Endodermal cell (in vitro differentiated cells): ENCODE results near the gene DUSP19. TPM values are rescaled to one million over a fixed set of nuclear protein-coding genes. Genes with fewer than 3 reads are reported as not detected.

Source experiments
- DNase-seq: peaks from one replicate; pipeline ENCODE4 v3.0.0-alpha.2; 2017
- H3K27ac ChIP-seq: 2 replicates; pipeline ENCODE4 v1.5.1; 2013; ENCODE audit warnings: mild to moderate bottlenecking, low read depth, low read length, moderate library complexity
- H3K27me3 ChIP-seq: 2 replicates; pipeline ENCODE4 v1.6.1; 2013; ENCODE audit warnings: mild to moderate bottlenecking, low read length, moderate library complexity; ENCODE audit not compliant: insufficient read depth, control insufficient read depth, poor library complexity, severe bottlenecking
- H3K36me3 ChIP-seq: 2 replicates; pipeline ENCODE4 v1.7.0; 2013; ENCODE audit warnings: mild to moderate bottlenecking, low read length, moderate library complexity; ENCODE audit not compliant: control insufficient read depth, insufficient read depth
- H3K4me1 ChIP-seq: one replicate; pipeline ENCODE4 v1.7.0; 2013; ENCODE audit warnings: low read length; ENCODE audit not compliant: control insufficient read depth, insufficient read depth
- H3K4me3 ChIP-seq: 2 replicates; pipeline ENCODE4 v1.5.1; 2013; ENCODE audit warnings: mild to moderate bottlenecking, low read length, moderate library complexity
- H3K9ac ChIP-seq: 2 replicates; pipeline ENCODE4 v1.6.1; 2013; ENCODE audit warnings: mild to moderate bottlenecking, low read length, moderate library complexity; ENCODE audit not compliant: poor library complexity, severe bottlenecking; ENCODE audit errors: extremely low read depth
- H3K9me3 ChIP-seq: 2 replicates; pipeline ENCODE4 v1.6.1; 2013; ENCODE audit warnings: mild to moderate bottlenecking, low read length, moderate library complexity; ENCODE audit not compliant: control insufficient read depth
- H3K27ac Mint-ChIP-seq: 2 replicates; pipeline ENCODE4 v1.8.0; 2020; ENCODE audit warnings: mixed read lengths
- H3K27me3 Mint-ChIP-seq: 2 replicates; pipeline ENCODE4 v1.8.0; 2021; ENCODE audit warnings: mild to moderate bottlenecking, mixed read lengths; ENCODE audit not compliant: insufficient read depth
- H3K36me3 Mint-ChIP-seq: 2 replicates; pipeline ENCODE4 v1.8.0; 2020; ENCODE audit warnings: low read depth, mixed read lengths
- H3K4me1 Mint-ChIP-seq: 2 replicates; pipeline ENCODE4 v1.8.0; 2020; ENCODE audit warnings: mixed read lengths
- H3K4me3 Mint-ChIP-seq: 2 replicates; pipeline ENCODE4 v1.8.0; 2020; ENCODE audit warnings: mild to moderate bottlenecking, moderate library complexity, mixed read lengths
- H3K9me3 Mint-ChIP-seq: 2 replicates; pipeline ENCODE4 v1.8.0; 2020; ENCODE audit warnings: mild to moderate bottlenecking, mixed read lengths
- WGBS, 2 experiments: methylation state at CpG; one replicate each; pipeline versions ENCODE4 v1.1.5 to v1.1.7; 2013; ENCODE audit warnings: missing lambda C conversion rate in 2 of 2, mixed read lengths in 1 of 2; ENCODE audit not compliant: insufficient coverage in 1 of 2, insufficient read length in 1 of 2; 5-methylcytosine and 5-hydroxymethylcytosine counted together
- total RNA-seq, 2 donors: library from RNA; stranded (reverse); fragmentation: NEBNext Ultra II Directional in 1 of 2; extraction: Animal tissue kit (Norgen Biotek cat#: 25700) in 1 of 2; gene quantifications; 2 replicates in 1 of 2; 3 replicates in 1 of 2; pipeline ENCODE4 v1.2.1, GENCODE V29; 2021
- TF ChIP-seq, protein P1 (sequence below): fragments of 200-600 bp; sonication (generic); conservative IDR thresholded peaks from 2 replicates; pipeline ENCODE4 v1.5.0; 2021; ENCODE audit warnings: antibody characterized with exemption, mild to moderate bottlenecking

DUSP19 gene
- total RNA-seq, 2 donors from 2014 or later = 1.7 TPM

DNA sequence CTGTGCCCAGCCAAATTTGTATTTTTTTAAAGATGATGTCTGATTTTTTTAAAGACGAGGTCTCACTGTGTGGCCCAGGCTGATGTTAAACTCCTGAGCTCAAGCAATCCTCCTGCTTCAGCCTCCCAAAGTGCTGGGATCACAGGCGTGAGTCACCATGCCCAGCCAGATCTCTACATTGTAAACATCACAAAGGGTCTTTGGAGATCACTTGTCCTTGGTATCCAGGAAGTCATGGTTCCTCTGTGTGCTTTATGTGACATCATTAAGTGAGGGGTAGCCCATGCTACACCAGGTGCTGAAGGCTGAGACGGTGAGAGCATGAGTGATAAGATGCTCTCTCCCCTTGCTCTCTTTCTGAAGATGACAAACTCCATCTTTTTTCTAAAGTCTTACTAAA is 38.7 kb downstream of the DUSP19 start:
- Histone ChIP-seq H3K4me3 (no peak overlapping the region), H3K9me3 (no peaks in the 10 kb centered on the region), H3K9ac (no peak overlapping the region), H3K27me3 (no peaks in the 10 kb centered on the region), H3K27ac (no peak overlapping the region), H3K36me3 (no peaks in the 10 kb centered on the region), H3K4me1 (no peaks in the 10 kb centered on the region)
- Mint-ChIP-seq H3K9me3 (no peaks in the 10 kb centered on the region), H3K27ac (no peak overlapping the region), H3K4me3 (no peak overlapping the region), H3K36me3 (no peaks in the 10 kb centered on the region), H3K27me3 (peaks cover 3% of the 10 kb centered on the region), H3K4me1 (no peaks in the 10 kb centered on the region)
- 80 to 90% methylated on average over 1 to 3 of the region's 3 CpGs for WGBS, 2 experiments
- TF ChIP-seq, protein P1, sequence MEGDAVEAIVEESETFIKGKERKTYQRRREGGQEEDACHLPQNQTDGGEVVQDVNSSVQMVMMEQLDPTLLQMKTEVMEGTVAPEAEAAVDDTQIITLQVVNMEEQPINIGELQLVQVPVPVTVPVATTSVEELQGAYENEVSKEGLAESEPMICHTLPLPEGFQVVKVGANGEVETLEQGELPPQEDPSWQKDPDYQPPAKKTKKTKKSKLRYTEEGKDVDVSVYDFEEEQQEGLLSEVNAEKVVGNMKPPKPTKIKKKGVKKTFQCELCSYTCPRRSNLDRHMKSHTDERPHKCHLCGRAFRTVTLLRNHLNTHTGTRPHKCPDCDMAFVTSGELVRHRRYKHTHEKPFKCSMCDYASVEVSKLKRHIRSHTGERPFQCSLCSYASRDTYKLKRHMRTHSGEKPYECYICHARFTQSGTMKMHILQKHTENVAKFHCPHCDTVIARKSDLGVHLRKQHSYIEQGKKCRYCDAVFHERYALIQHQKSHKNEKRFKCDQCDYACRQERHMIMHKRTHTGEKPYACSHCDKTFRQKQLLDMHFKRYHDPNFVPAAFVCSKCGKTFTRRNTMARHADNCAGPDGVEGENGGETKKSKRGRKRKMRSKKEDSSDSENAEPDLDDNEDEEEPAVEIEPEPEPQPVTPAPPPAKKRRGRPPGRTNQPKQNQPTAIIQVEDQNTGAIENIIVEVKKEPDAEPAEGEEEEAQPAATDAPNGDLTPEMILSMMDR = no peak
- no peak for DNase-seq

DNA sequence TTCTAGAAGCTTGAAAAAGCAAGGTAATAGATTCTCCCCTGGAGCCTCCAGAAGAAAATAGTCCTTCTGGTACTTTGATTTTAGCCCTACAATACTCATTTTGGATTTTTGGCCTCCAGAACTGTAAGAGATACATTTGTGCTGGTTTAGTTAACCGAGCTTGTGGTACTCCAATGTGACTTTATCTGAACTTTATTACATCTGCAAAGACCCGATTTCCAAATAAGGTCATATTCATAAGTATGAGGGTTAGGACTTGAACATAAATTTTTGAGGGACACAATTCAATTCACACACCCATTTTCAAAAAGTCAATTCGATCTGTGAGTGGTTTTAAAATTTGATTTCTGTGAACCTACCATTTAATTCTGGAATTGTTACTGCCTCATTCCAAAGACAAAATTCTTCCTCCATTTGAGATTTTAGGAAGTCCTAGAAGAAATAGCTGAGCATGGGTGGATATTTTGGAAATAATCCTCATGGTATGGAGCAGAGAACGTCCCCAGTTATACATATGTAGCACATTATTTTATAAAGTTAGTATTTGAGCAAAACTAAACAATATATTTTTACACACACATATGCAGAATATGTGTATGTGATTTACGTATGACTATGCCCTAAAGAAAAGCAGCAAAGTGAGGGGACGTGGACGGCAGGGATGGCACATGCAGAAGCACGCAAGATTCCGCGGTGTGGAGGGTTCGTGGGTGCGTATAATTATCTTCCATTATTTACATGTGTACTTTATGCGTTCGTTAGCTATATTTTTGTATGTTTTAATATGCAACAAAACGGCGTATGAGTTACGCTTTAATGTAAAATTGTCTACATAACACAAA is 44.8 kb downstream of the DUSP19 start:
- no peaks in the 10 kb centered on the region for H3K9me3 ChIP-seq
- H3K36me3 Mint-ChIP-seq = peaks cover 2% of the 10 kb centered on the region

DNA sequence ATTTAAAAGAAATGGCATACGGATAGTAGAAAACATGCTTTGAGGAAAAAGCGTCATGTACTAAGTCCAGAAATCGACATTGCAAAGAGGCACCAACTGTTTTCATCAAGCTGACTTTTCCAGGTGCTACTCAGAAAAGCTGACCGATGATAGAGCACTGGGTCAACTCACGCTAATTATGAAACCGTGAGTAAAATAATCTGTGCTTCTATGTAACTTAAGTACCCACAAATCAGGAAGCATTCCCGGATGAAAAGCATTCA is 45.3 kb downstream of the DUSP19 start:
- 9 to 18% methylated on average over 5 to 7 of the region's 7 CpGs for WGBS, 2 experiments
- Mint-ChIP-seq H3K27ac (peak overlapping the region; percentile 99), H3K4me1 (peaks cover 12% of the 10 kb centered on the region), H3K27me3 (no peaks in the 10 kb centered on the region), H3K36me3 (peaks cover 6% of the 10 kb centered on the region), H3K4me3 (peak overlapping the region; percentile 97), H3K9me3 (no peaks in the 10 kb centered on the region)
- H3K9me3 ChIP-seq = no peaks in the 10 kb centered on the region
- H3K27me3 ChIP-seq = no peaks in the 10 kb centered on the region
- peaks cover 7% of the 10 kb centered on the region for H3K36me3 ChIP-seq
- H3K4me3 ChIP-seq = peak overlapping the region; percentile 100
- H3K9ac ChIP-seq = peak overlapping the region; percentile 81
- no peak for DNase-seq
- H3K4me1 ChIP-seq = no peaks in the 10 kb centered on the region
- TF ChIP-seq, protein P1 = no peak
- H3K27ac ChIP-seq = no peak overlapping the region

More for the DNA sequence above, 44.8 kb downstream of the DUSP19 start:
- TF ChIP-seq, protein P1 = no peak
- Histone ChIP-seq H3K36me3 (peaks cover 2% of the 10 kb centered on the region), H3K4me1 (no peaks in the 10 kb centered on the region), H3K27ac (no peak overlapping the region), H3K9ac (peak overlapping the region; percentile 81), H3K4me3 (peak overlapping the region; percentile 100), H3K27me3 (no peaks in the 10 kb centered on the region)
- H3K4me1 Mint-ChIP-seq = peaks cover 12% of the 10 kb centered on the region
- WGBS, 2 experiments = 86 to 93% methylated on average over 3 to 14 of the region's 17 CpGs
- H3K4me3 Mint-ChIP-seq = peak overlapping the region; percentile 97
- H3K9me3 Mint-ChIP-seq = no peaks in the 10 kb centered on the region
- no peaks in the 10 kb centered on the region for H3K27me3 Mint-ChIP-seq
- H3K27ac Mint-ChIP-seq = peak overlapping the region; percentile 99
- DNase-seq = no peak
